HepG2 (cell line): ENCODE data around the gene IL17RB. TPM values are rescaled to one million over a fixed set of nuclear protein-coding genes. Genes with fewer than 3 reads are reported as not detected.
A peak's percentile ranks its signal among the peaks of the same experiment; 100 is the strongest.

ENCODE experiments used
- ARID5B ChIP-seq: IDR thresholded peaks from 2 replicates; pipeline ENCODE4 v1.4.0; 2020; ENCODE audit warnings: mild to moderate bottlenecking, missing genetic modification reagents
- BCL3 ChIP-seq: sonication (generic); formaldehyde crosslinking; IDR thresholded peaks from 2 replicates; pipeline ENCODE4 v1.5.1; 2020; ENCODE audit warnings: mild to moderate bottlenecking, missing genetic modification reagents, moderate library complexity
- CREM ChIP-seq, 2 experiments: sonication (generic) in 1 of 2; formaldehyde crosslinking in 1 of 2; IDR thresholded peaks; 2 replicates each; pipeline versions ENCODE4 v1.4.0 to v1.6.1; 2016 to 2020; ENCODE audit warnings: antibody characterized with exemption in 1 of 2, mild to moderate bottlenecking in 1 of 2, missing genetic modification reagents in 1 of 2
- ELF3 ChIP-seq: IDR thresholded peaks from 2 replicates; pipeline ENCODE4 v1.6.1; 2016; ENCODE audit warnings: missing genetic modification reagents, missing compliant biosample characterization
- ELF4 ChIP-seq: sonication (generic); formaldehyde crosslinking; IDR thresholded peaks from 2 replicates; pipeline ENCODE4 v1.5.0; 2020; ENCODE audit warnings: missing genetic modification reagents, mild to moderate bottlenecking, moderate library complexity, borderline replicate concordance
- KDM6A ChIP-seq: IDR thresholded peaks from 2 replicates; pipeline ENCODE4 v1.6.1; 2016; ENCODE audit warnings: low read depth
- MAFG ChIP-seq: sonication (generic); formaldehyde crosslinking; IDR thresholded peaks from 2 replicates; pipeline ENCODE4 v1.5.1; 2020; ENCODE audit warnings: mild to moderate bottlenecking, missing genetic modification reagents
- ONECUT2 ChIP-seq: sonication (generic); formaldehyde crosslinking; IDR thresholded peaks from 2 replicates; pipeline ENCODE4 v1.4.0; 2020; ENCODE audit warnings: missing genetic modification reagents
- PAX8 ChIP-seq: sonication (generic); formaldehyde crosslinking; IDR thresholded peaks from 2 replicates; pipeline ENCODE4 v1.8.0; 2022; ENCODE audit warnings: mild to moderate bottlenecking, missing genetic modification reagents, borderline replicate concordance
- PAXIP1 ChIP-seq: sonication (generic); formaldehyde crosslinking; conservative IDR thresholded peaks from 2 replicates; pipeline ENCODE4 v1.4.0; 2020; ENCODE audit warnings: mild to moderate bottlenecking, missing genetic modification reagents, moderate library complexity
- PHF8 ChIP-seq: sonication (generic); formaldehyde crosslinking; IDR thresholded peaks from 2 replicates; pipeline ENCODE4 v1.5.0; 2020; ENCODE audit warnings: missing genetic modification reagents
- RARA ChIP-seq: IDR thresholded peaks from 2 replicates; pipeline ENCODE4 v1.6.1; 2016; ENCODE audit warnings: missing genetic modification reagents, missing compliant biosample characterization
- RBM22 ChIP-seq: fragments of 200-400 bp; formaldehyde crosslinking; optimal IDR thresholded peaks from 2 replicates; pipeline ENCODE3; 2017; ENCODE audit warnings: mild to moderate bottlenecking, low read length, moderate library complexity
- RXRB ChIP-seq: IDR thresholded peaks from 2 replicates; pipeline ENCODE4 v1.6.1; 2016; ENCODE audit warnings: borderline replicate concordance, missing genetic modification reagents, missing compliant biosample characterization
- SKI ChIP-seq: fragments of 450-650 bp; IDR thresholded peaks from one replicate; pipeline ENCODE4 v1.6.1; 2018; ENCODE audit warnings: mild to moderate bottlenecking; ENCODE audit not compliant: partially characterized antibody
- TMF1 ChIP-seq: sonication (generic); formaldehyde crosslinking; IDR thresholded peaks from 2 replicates; pipeline ENCODE4 v1.8.1; 2022; ENCODE audit warnings: low read depth, missing genetic modification reagents
- ZNF101 ChIP-seq: sonication (generic); formaldehyde crosslinking; IDR thresholded peaks from 2 replicates; pipeline ENCODE4 v1.4.0; 2020; ENCODE audit warnings: mild to moderate bottlenecking, low read depth, missing genetic modification reagents, borderline replicate concordance
- ZNF460 ChIP-seq: sonication (generic); formaldehyde crosslinking; IDR thresholded peaks from 2 replicates; pipeline ENCODE4 v1.5.1; 2020; ENCODE audit warnings: missing genetic modification reagents, mild to moderate bottlenecking, borderline replicate concordance
- ZNF547 ChIP-seq: sonication (generic); formaldehyde crosslinking; IDR thresholded peaks from 2 replicates; pipeline ENCODE4 v1.5.1; 2020; ENCODE audit warnings: mild to moderate bottlenecking, missing genetic modification reagents
- ZNF614 ChIP-seq: IDR thresholded peaks from 2 replicates; pipeline ENCODE4 v1.6.1; 2018; ENCODE audit warnings: missing biosample characterization, missing genetic modification reagents, inconsistent platforms, borderline replicate concordance
- ZSCAN9 ChIP-seq: IDR thresholded peaks from 2 replicates; pipeline ENCODE4 v1.6.1; 2016; ENCODE audit warnings: borderline replicate concordance
- polyA plus RNA-seq, 8 experiments: library from polyadenylated mRNA; depleted of rRNA in 3 of 8; stranded (reverse) in 7 of 8; unstranded in 1 of 8; fragments of >200 nt; fragmentation: Illumina TruSeq in 4 of 8; extraction: Trizol in 4 of 8; gene quantifications; 2 replicates each; pipeline versions ENCODE4 v1.2.1 to v1.2.3, GENCODE V29; 2011 to 2016; ENCODE audit warnings: low read depth in 4 of 8, missing spikeins in 1 of 8, mixed read lengths in 1 of 8; ENCODE audit not compliant: insufficient read depth in 1 of 8
- total RNA-seq, 5 experiments: library from RNA; depleted of rRNA; stranded (reverse); fragments of >200 nt; fragmentation: Illumina TruSeq; extraction: Trizol; gene quantifications; 2 replicates each; pipeline ENCODE4 v1.2.3, GENCODE V29; 2016; ENCODE audit warnings: low read depth in 1 of 5

IL17RB gene
- total and polyA plus RNA-seq, 2 of the 13 experiments (the other 11 are each of a cell fraction or from before 2014, with no cell fraction given) = 130 to 190 TPM

- TF ChIP-seq ONECUT2 (CRISPR knock-in tag) = no peak
- 0 out of 2 replicates have a peak, but pooled peaks have one; percentile 25 for TF ChIP-seq ZSCAN9 (CRISPR knock-in tag)
- no peak for TF ChIP-seq ELF4 (CRISPR knock-in tag)
- TF ChIP-seq PHF8 (CRISPR knock-in tag) = no peak
- TF ChIP-seq PAX8 = no peak
- peak; percentile 53 for TF ChIP-seq ARID5B (CRISPR knock-in tag)
- no peak for TF ChIP-seq TMF1
- peak; percentile 24; the same call in 1 of the 2 replicates for TF ChIP-seq RARA (CRISPR knock-in tag)
- peak; percentile 80 for TF ChIP-seq RBM22
- TF ChIP-seq SKI = peak; percentile 48
- TF ChIP-seq ELF3 (CRISPR knock-in tag) = no peak
- TF ChIP-seq BCL3 = no peak
- TF ChIP-seq KDM6A (CRISPR knock-in tag) = peak; percentile 54; the same call in 1 of the 2 replicates
- TF ChIP-seq RXRB (CRISPR knock-in tag) = 0 out of 2 replicates have a peak, but pooled peaks have one; percentile 29
- peak; percentile 85 for TF ChIP-seq PAXIP1 (CRISPR knock-in tag)
- TF ChIP-seq ZNF614 = no peak
- TF ChIP-seq CREM (IDR thresholded peaks at IDR 0.05) = no peak
- TF ChIP-seq CREM (CRISPR knock-in tag; IDR thresholded peaks at IDR 0.05) = no peak
- no peak for TF ChIP-seq ZNF101 (CRISPR knock-in tag)
- TF ChIP-seq ZNF547 (CRISPR knock-in tag) = no peak
- no peak for TF ChIP-seq MAFG (CRISPR knock-in tag)
- TF ChIP-seq ZNF460 (CRISPR knock-in tag) = no peak
These were observed 27.9 kb upstream of the IL17RB start (continued) for GRCh38 chr3:53818221-53819162.
